GM18519 (cell line): Measurements from ENCODE around the gene KLRF2.

Experiments used
- ATAC-seq: cut with Tn5 transposase; IDR thresholded peaks from one replicate; pipeline ENCODE4 v1.9.1; 2021; ENCODE audit warnings: mild to moderate bottlenecking, moderate library complexity; ENCODE audit not compliant: unreplicated experiment, low FRiP score

Gene KLRF2

GRCh38 chr12:9933958-9934357 is 52.7 kb downstream of the KLRF2 start:
- ATAC-seq = no peak

DNA sequence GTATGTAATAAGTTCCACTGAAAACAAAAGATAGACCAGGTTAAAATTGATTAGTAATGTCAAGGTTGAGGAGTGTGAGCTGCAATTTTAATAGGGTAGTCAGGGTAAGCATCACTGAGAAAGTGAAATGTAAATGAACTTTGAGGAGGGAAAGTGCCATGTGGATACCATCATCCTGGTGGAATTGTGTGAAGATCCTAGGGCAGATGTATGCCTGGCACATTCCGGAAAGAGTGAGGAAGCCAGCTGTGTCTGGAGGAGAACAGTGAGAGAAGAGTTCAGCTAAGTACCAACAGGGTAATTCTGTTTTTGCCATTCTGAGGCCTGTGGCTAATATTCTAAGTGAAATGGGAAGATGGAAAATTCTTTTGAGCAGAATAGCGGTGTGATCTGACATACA is 53.7 kb downstream of the KLRF2 start:
- no peak for ATAC-seq

DNA sequence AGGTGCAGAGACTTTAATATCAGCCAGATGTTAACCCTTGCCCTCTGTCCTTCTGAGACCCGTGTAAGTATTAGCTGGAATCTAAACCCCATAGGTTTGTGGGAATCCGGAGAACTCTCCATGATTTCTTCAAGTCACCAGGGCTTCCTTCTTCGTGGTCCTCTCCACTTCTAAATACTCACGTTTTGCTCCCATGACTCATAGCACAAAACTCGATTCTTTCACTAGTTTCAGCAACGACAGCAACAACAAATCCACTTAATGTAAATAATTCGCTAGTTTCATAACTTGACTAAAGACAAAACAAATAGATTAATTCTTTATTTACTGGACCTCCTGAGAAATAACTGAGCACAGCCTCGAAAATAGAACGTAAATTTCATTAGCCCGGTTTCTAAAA is 55.3 kb downstream of the KLRF2 start:
- no peak for ATAC-seq

- ATAC-seq = no peak
Observed at GRCh38 chr12:9940375-9940774, 59.1 kb downstream of the KLRF2 start.

- no peak for ATAC-seq
Observed at GRCh38 chr12:9941838-9942237, 60.5 kb downstream of the KLRF2 start.

DNA sequence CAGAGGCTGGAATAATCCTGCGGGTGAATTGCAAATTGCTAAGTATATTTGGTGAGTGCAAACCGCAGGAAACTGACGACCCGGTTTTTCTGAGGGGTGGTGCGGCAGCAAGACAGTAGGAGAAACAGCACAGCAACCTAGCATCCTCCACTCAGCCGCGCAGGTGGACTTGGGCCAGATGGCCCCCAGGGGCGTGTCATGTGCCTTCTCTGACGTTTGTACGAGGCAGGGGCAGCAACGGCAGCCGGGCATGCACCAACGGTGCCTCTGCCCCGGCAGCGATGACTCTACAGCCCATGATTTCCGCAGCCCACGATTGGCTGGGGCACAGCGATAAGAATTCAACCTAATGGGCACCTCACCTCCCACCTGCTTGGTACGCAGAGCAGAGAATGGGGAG is 62.0 kb downstream of the KLRF2 start:
- no peak for ATAC-seq

GRCh38 chr12:9944391-9944790 is 63.1 kb downstream of the KLRF2 start:
- no peak for ATAC-seq
